Stimulated activated CD4-positive, alpha-beta T cell treated with anti-CD3 and anti-CD28 coated beads, TNF-alpha, amount 100 ng/mL, for 48 hours (primary cell): Measurements from ENCODE around the gene GSDMA.
A peak's percentile ranks its signal among the peaks of the same experiment; 100 is the strongest.

Experiments
- DNase-seq, 3 donors: peaks; one replicate each; pipeline ENCODE4 v3.0.0-alpha.2; 2020; ENCODE audit warnings: low read depth in 3 of 3

GSDMA gene

DNA sequence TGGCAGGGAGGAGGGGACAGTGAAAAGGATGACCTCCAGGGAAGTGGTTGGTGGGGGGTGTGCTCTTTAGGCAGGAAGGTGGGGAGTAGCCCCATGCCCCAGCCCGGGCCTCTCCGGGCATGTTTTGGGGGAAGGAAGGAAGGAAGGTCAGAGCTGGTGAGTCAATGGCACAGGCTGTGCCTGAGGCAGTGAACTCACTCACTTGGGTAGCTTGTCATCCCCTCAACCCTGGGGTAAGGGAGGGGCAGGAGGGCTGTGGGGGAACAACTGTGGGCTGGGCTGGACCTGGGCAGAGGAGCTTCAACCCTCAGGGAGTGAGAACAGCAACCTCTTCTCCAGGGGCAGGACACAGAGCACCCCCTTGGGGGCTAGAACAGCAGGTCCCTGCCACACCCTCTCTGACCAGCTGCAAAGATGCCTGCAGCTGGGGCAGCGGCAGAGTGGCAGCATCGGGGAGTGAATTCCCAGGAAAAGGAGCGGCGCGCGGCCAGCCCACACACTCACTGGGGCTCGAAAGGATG lies 58.7 kb downstream of the GSDMA start:
- no peak for DNase-seq

DNA sequence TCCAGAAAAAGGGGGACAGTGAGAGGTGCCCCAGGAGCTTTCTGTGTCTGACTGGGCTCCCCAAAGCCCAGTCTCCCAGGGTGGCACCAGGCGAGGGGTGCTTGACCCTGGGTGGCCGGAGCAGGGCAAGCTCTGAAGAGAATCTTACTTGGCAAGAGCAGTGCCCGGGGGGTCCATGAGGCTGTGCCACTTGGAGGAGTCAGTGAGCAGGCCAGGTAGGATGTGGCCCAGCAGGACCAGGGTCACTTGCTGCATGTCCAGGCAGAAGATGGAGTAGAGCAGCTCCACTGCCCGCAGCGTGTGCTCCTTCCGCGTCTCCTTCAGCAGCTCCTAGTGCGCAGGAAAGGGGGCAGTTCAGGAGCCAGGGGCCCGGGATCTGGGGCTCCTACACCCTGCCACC lies 59.7 kb downstream of the GSDMA start:
- no peak for DNase-seq

DNA sequence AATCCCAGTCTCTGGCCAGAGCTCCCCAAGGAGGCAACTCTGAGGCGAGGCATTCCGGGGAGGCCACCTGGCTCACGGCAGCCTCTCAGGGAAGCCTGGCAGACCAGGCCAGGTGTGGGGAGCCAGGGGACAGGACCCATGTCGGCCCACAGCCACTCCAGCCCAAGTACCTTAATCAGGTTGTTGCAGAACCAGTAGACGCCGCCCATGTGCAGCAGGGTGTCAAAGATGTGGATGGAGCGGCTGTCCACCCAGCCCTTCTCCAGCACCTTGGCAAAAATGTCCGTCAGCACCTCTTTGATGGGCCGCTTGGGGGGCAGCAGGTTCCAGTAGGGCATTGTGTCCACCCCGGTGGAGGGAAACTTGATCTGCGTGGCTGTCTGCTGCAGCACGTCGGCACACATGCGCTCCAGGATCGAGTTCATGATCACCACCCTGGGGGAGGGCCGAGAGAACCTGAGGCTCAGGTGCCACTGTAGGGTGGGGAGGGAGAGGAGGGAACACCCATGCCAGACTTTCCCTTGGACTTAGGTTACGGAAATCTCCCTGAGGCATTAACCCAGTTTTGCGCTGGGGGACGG lies 60.2 kb downstream of the GSDMA start:
- no peak for DNase-seq

DNA sequence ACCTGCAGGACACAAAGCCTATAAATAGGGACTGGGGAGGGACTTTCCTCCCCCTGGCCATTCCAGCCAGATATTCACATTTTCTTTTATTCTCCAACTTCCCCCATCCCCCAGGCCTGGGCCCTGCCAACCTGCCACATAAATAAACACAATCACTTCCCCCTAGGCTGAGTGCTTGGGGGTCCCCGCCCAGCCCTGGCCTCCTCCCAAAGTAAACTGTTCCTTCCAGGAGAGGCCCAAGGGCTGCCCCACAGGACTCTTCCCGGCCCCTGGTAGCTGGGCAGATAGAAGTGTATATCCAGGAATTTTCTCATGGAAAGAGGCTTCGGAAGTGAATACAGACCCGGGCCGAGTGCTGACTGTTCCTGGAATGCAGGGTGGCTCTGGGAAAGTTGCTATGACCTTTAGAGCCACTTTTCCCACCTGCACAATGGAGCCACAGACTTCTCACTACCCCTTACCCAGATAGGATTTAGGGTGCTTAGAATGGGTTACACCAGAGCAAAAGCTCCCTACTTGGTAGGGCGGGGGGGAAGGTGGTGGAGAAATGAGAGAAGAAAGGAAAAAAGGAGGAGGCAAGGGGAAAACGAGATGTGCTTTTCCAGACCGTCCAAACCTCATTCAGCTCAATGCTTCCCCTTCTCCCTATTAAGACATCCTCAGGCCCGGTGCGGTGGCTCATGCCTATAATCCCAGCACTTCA lies 60.9 kb downstream of the GSDMA start:
- no peak for DNase-seq

DNA sequence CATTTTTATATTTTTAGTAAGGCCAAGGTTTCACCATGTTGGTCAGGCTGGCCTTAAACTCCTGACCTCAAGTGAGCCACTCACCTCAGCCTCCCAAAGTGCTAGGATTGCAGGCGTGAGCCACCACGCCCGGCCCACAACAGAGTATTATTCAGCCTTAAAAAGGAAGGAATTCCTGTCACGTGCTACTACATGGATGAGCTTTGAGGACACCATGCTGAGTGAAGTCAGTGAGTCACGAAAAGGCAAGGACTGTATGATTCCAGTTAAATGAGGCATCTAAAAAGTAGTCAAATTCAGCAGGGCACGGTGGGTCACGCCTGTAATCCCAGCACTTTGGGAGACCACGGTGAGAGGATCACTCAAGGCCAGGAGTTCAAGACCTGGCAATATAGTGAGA lies 62.1 kb downstream of the GSDMA start:
- DNase-seq = no peak

DNA sequence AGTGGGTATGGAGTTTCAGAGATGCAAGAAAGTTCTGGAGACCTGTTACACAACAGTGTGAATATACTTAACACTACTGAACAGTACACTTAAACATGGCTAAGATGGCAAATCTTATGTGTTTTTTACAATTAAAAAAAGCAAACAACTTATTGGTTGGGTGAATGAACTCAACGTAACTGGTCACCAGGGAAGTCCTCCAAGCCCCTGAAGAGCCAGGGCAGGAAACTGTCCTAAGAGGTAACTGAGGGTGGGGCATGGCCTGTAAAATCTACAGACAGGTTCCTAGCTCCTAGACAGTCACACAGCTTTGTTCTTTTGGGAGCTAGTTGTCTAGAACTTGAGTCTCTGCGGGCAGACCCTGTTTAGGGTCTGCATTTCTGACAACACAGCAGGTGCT lies 62.8 kb downstream of the GSDMA start:
- DNase-seq = no peak

DNA sequence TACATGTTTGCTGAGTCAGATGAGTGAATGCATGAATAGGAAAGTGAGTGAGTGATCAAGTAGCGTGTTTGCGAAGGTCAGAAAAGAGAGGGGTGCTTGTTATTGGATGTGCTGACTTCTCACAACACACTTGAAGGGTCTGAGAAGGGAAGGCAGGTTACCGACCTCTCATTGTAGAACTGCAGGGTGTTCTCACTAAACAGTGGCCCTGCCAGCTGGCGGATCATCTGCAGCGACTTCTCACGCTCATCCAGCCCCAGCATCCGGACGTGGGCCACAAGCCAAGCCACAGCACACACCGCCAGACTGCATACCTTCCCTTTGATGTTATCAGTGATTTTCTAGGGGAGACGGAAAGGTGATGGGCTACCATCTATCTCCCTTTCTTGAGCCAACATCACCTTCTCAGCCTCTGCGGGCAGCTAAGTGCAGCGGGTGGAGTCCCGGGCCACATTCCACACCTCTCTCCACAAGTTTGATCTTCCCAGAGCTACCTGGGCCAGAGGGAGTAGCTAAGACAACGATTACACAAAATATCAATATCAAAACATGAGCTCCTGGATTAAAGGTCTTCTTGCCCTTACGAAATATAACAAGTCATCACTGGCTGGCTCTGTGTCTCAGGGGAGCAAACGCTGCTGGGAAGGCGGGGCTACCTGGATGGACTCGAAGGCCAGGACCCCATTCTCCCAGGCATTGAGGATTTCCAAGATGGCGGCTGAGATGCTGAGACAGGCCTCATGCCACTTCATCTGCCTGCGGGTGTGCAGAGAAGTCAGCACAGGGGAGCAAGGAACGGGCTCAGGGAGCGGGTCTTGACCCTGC lies 63.4 kb downstream of the GSDMA start:
- no peak for DNase-seq

DNA sequence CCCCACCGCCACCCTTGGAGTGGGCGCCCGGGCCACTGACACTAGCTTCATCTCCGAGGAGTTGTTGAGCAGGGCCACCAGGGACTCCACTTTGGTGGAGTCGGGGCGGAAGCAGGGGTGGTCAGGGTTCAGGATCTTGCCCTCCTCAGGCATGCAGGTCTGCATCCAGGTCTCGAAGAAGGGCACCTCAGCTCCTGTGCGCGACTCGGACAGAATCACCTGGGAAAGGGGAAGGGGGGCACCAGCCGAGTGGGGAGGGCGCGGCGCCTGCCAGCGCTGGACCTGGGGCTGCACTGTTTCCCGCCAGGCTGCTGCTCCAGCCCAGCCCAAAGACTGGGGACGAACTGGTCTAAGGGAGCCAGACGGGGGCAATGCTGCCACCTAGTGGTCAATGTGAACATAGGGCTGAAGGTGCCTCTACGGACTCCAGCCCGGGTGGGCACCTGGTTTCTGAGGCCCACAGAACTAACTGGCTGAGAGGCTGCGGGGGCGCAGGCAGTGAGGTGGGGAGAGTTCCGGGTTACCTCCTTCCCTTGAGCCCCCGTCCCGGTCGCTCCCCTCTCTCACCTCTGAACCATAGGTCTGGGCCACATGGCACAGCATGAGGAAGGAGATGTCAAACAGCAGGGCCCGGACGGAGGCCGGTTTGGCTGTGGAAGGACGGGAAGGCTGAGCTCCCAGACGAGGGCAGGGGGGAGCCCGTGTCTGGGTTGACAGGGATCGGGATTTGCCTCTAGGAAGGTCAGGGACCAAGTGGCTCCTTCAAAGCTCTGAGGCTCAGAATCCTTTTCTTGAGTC lies 64.2 kb downstream of the GSDMA start:
- DNase-seq = peak; percentile 43 to 76 (median 55)
